Neural cell (in vitro differentiated cells): ENCODE data around the gene METRN. TPM values are rescaled to one million over a fixed set of nuclear protein-coding genes. Genes with fewer than 3 reads are reported as not detected.
A peak's percentile ranks its signal among the peaks of the same experiment; 100 is the strongest.
"Not testable (repeated sequence)": the region's sequence is repeated elsewhere in the genome, so short reads cannot be mapped to it uniquely, and the experiment has no call there.

Source experiments
- H2AFZ ChIP-seq: fragments of 200-600, 300-800 bp; sonication (generic), shearing (Covaris generic); 2 replicates; pipeline ENCODE4 v1.6.0; 2014; ENCODE audit warnings: low read depth, mild to moderate bottlenecking, antibody characterized with exemption, low read length, moderate library complexity
- H3F3A ChIP-seq: fragments of 200-600 bp; shearing (Covaris generic); 2 replicates; pipeline ENCODE4 v1.6.1; 2016; ENCODE audit warnings: mild to moderate bottlenecking, moderate library complexity, mixed read lengths, antibody characterized with exemption, low read length; ENCODE audit not compliant: insufficient read depth, poor library complexity, severe bottlenecking
- H3K27ac ChIP-seq: fragments of 200-600, 300-800 bp; sonication (generic), shearing (Covaris generic); 2 replicates; pipeline ENCODE4 v1.5.1; 2014; ENCODE audit warnings: mild to moderate bottlenecking, low read length, moderate library complexity
- H3K27me3 ChIP-seq: fragments of 300-800, 200-600 bp; sonication (generic), shearing (Covaris generic); 2 replicates; pipeline ENCODE4 v1.6.0; 2014; ENCODE audit warnings: mild to moderate bottlenecking, low read depth, low read length, moderate library complexity; ENCODE audit not compliant: insufficient read depth
- H3K36me3 ChIP-seq: fragments of 300-800, 200-600 bp; sonication (generic), shearing (Covaris generic); 2 replicates; pipeline ENCODE4 v1.5.1; 2014; ENCODE audit warnings: mild to moderate bottlenecking, antibody characterized with exemption, low read length, moderate library complexity; ENCODE audit not compliant: insufficient read depth
- H3K4me2 ChIP-seq: fragments of 300-800, 200-600 bp; sonication (generic), shearing (Covaris generic); 2 replicates; pipeline ENCODE4 v1.6.0; 2014; ENCODE audit warnings: mild to moderate bottlenecking, low read length
- H3K4me3 ChIP-seq: fragments of 300-800, 200-600 bp; sonication (generic), shearing (Covaris generic); 2 replicates; pipeline ENCODE4 v1.5.1; 2014; ENCODE audit warnings: mild to moderate bottlenecking, low read length, moderate library complexity
- H3K79me2 ChIP-seq: fragments of 200-600 bp; shearing (Covaris generic); replicated peaks from 2 replicates; pipeline ENCODE4 v1.6.0; 2014; ENCODE audit warnings: mild to moderate bottlenecking, low read length, moderate library complexity; ENCODE audit not compliant: insufficient read depth
- H3K9ac ChIP-seq: fragments of 300-800, 200-600 bp; sonication (generic), shearing (Covaris generic); 2 replicates; pipeline ENCODE4 v1.6.1; 2016; ENCODE audit warnings: mild to moderate bottlenecking, low read length, mixed read lengths
- H3K9me2 ChIP-seq: fragments of 200-600 bp; shearing (Covaris generic); 2 replicates; pipeline ENCODE4 v1.6.1; 2016; ENCODE audit warnings: mild to moderate bottlenecking, low read length, mixed read lengths; ENCODE audit not compliant: insufficient read depth
- H3K9me3 ChIP-seq: fragments of 200-600, 300-800 bp; sonication (generic), shearing (Covaris generic); 2 replicates; pipeline ENCODE4 v1.6.1; 2016; ENCODE audit warnings: mild to moderate bottlenecking, mixed run types, low read length, moderate library complexity, mixed read lengths
- H4K20me1 ChIP-seq: fragments of 200-600 bp; shearing (Covaris generic); 2 replicates; pipeline ENCODE4 v1.6.1; 2016; ENCODE audit warnings: mild to moderate bottlenecking, mixed run types; ENCODE audit not compliant: insufficient read depth
- CTCF ChIP-seq: fragments of 450-650 bp; IDR thresholded peaks from 2 replicates; pipeline ENCODE4 v1.5.1; 2014; ENCODE audit warnings: antibody characterized with exemption, mild to moderate bottlenecking, moderate library complexity; ENCODE audit not compliant: poor library complexity, severe bottlenecking
- EP300 ChIP-seq: fragments of 450-650 bp; conservative IDR thresholded peaks from 2 replicates; pipeline ENCODE4 v1.6.1; 2014; ENCODE audit warnings: antibody characterized with exemption, mild to moderate bottlenecking, moderate library complexity; ENCODE audit not compliant: poor library complexity, severe bottlenecking
- EZH2 ChIP-seq: fragments of 200-600, 300-800 bp; shearing (Covaris generic), sonication (generic); IDR thresholded peaks from 2 replicates; pipeline ENCODE4 v1.6.1; 2014; ENCODE audit warnings: antibody characterized with exemption, low read length, borderline replicate concordance, mild to moderate bottlenecking; ENCODE audit not compliant: insufficient read depth, poor library complexity, severe bottlenecking
- MXI1 ChIP-seq: fragments of 450-650 bp; conservative IDR thresholded peaks from 2 replicates; pipeline ENCODE4 v1.6.1; 2014; ENCODE audit warnings: antibody characterized with exemption, mild to moderate bottlenecking; ENCODE audit not compliant: poor library complexity, severe bottlenecking
- POLR2AphosphoS5 ChIP-seq: IDR thresholded peaks from 2 replicates; pipeline ENCODE4 v1.6.1; 2012
- RAD21 ChIP-seq: fragments of 450-650 bp; conservative IDR thresholded peaks from 2 replicates; pipeline ENCODE4 v1.6.1; 2014; ENCODE audit warnings: antibody characterized with exemption, mild to moderate bottlenecking, moderate library complexity
- REST ChIP-seq: IDR thresholded peaks from 2 replicates; pipeline ENCODE4 v1.6.1; 2012; ENCODE audit warnings: borderline replicate concordance
- SMC3 ChIP-seq: fragments of 450-650 bp; conservative IDR thresholded peaks from 2 replicates; pipeline ENCODE4 v1.6.1; 2014; ENCODE audit warnings: antibody characterized with exemption, mild to moderate bottlenecking, moderate library complexity; ENCODE audit not compliant: poor library complexity
- TAF1 ChIP-seq: IDR thresholded peaks from 2 replicates; pipeline ENCODE4 v1.6.1; 2012; ENCODE audit warnings: low read depth
- polyA plus RNA-seq: library from polyadenylated mRNA; depleted of rRNA; stranded (reverse); fragments of >200 nt; gene quantifications from 2 replicates; pipeline ENCODE4 v1.2.3, GENCODE V29; 2014

METRN gene
- polyA plus RNA-seq, 1 donor from 2014 or later = 37.6 TPM

GRCh38 chr16:711548-712320 is 3.2 kb upstream of the METRN start:
- Histone ChIP-seq H3K4me3 (peak overlapping the region; percentile 70), H3K36me3 (no peaks in the 10 kb centered on the region), H3K79me2 (peaks cover 15% of the 10 kb centered on the region), H3K9me3 (no peaks in the 10 kb centered on the region), H3K27me3 (no peaks in the 10 kb centered on the region), H3K9me2 (no peaks in the 10 kb centered on the region), H3K27ac (peak overlapping the region; percentile 99), H3K9ac (peak overlapping the region; percentile 94), H2AFZ (no peak overlapping the region), H3K4me2 (peak overlapping the region; percentile 75), H4K20me1 (no peaks in the 10 kb centered on the region), H3F3A (peaks cover 5% of the 10 kb centered on the region)
- TF ChIP-seq MXI1 (no peak), CTCF (peak; percentile 87), SMC3 (peak; percentile 87), EZH2 (no peak), EP300 (no peak), TAF1 (no peak), RAD21 (peak; percentile 85), REST (no peak), POLR2AphosphoS5 (no peak)

GRCh38 chr16:712740-713250 is 2.1 kb upstream of the METRN start:
- not testable (repeated sequence) for H2AFZ ChIP-seq, H3K4me2 ChIP-seq, H3K9me2 ChIP-seq, H3K27me3 ChIP-seq, H3K9me3 ChIP-seq, H3F3A ChIP-seq, H4K20me1 ChIP-seq, H3K4me3 ChIP-seq, H3K9ac ChIP-seq, H3K36me3 ChIP-seq, H3K27ac ChIP-seq
- TF ChIP-seq RAD21 (peak; percentile 25), SMC3 (peak; percentile 30), CTCF (peak; percentile 57)
- peaks cover 21% of the 10 kb centered on the region for H3K79me2 ChIP-seq
